ENCODE results near the gene TBC1D22A. TPM values are rescaled to one million over a fixed set of nuclear protein-coding genes. Genes with fewer than 3 reads are reported as not detected.

The TBC1D22A gene
- total RNA-seq, 2 donors from 2014 or later, result 21.0 to 27.9 TPM

GRCh38 chr22:46957521-46957920, 195.1 kb downstream of the TBC1D22A start:
- WGBS, 2 experiments (ENCODE audit: insufficient coverage in 1 of 2, insufficient read length in 1 of 2), result 88 to 100% methylated on average over 8 to 12 of the region's 12 CpGs
- H3K27me3 ChIP-seq (ENCODE audit: control insufficient read depth, insufficient read depth, low read length, poor library complexity, severe bottlenecking), result no peaks in the 10 kb centered on the region
- Mint-ChIP-seq H3K4me3 (no peak overlapping the region), H3K4me1 (peaks cover 1% of the 10 kb centered on the region), H3K36me3 (ENCODE audit: low read depth) (no peaks in the 10 kb centered on the region), H3K9me3 (no peaks in the 10 kb centered on the region), H3K27ac (peak overlapping the region; percentile 44), H3K27me3 (ENCODE audit: insufficient read depth) (no peaks in the 10 kb centered on the region)
- H3K36me3 ChIP-seq (ENCODE audit: control insufficient read depth, insufficient read depth, low read length), result no peaks in the 10 kb centered on the region
- TF ChIP-seq CTCF (conservative IDR thresholded peaks at IDR 0.05), result no peak
- H3K4me3 ChIP-seq (ENCODE audit: low read length), result no peak overlapping the region
- H3K9me3 ChIP-seq (ENCODE audit: control insufficient read depth, low read length), result no peaks in the 10 kb centered on the region
- H3K4me1 ChIP-seq (ENCODE audit: control insufficient read depth, insufficient read depth, low read length), result no peaks in the 10 kb centered on the region
- H3K27ac ChIP-seq (ENCODE audit: low read depth, low read length), result no peak overlapping the region
- H3K9ac ChIP-seq (ENCODE audit: extremely low read depth, low read length, poor library complexity, severe bottlenecking), result no peak overlapping the region
- no peak for DNase-seq

GRCh38 chr22:46958191-46958590, 195.7 kb downstream of the TBC1D22A start:
- Mint-ChIP-seq H3K27me3 (ENCODE audit: insufficient read depth) (no peaks in the 10 kb centered on the region), H3K36me3 (ENCODE audit: low read depth) (no peaks in the 10 kb centered on the region), H3K9me3 (no peaks in the 10 kb centered on the region), H3K27ac (peak overlapping the region; percentile 69), H3K4me1 (peaks cover 1% of the 10 kb centered on the region), H3K4me3 (no peak overlapping the region)
- no peak overlapping the region for H3K9ac ChIP-seq (ENCODE audit: extremely low read depth, low read length, poor library complexity, severe bottlenecking)
- no peaks in the 10 kb centered on the region for H3K27me3 ChIP-seq (ENCODE audit: control insufficient read depth, insufficient read depth, low read length, poor library complexity, severe bottlenecking)
- peak overlapping the region; percentile 77 for H3K27ac ChIP-seq (ENCODE audit: low read depth, low read length)
- H3K4me1 ChIP-seq (ENCODE audit: control insufficient read depth, insufficient read depth, low read length), result no peaks in the 10 kb centered on the region
- WGBS, 2 experiments (ENCODE audit: insufficient coverage in 1 of 2, insufficient read length in 1 of 2), result 93% methylated on average over 9 to 10 of the region's 10 CpGs
- no peak overlapping the region for H3K4me3 ChIP-seq (ENCODE audit: low read length)
- H3K36me3 ChIP-seq (ENCODE audit: control insufficient read depth, insufficient read depth, low read length), result no peaks in the 10 kb centered on the region
- H3K9me3 ChIP-seq (ENCODE audit: control insufficient read depth, low read length), result no peaks in the 10 kb centered on the region
- no peak for TF ChIP-seq CTCF (conservative IDR thresholded peaks at IDR 0.05)
- no peak for DNase-seq

- Histone ChIP-seq H3K36me3 (ENCODE audit: control insufficient read depth, insufficient read depth, low read length) (no peaks in the 10 kb centered on the region), H3K9ac (ENCODE audit: extremely low read depth, low read length, poor library complexity, severe bottlenecking) (no peak overlapping the region), H3K27me3 (ENCODE audit: control insufficient read depth, insufficient read depth, low read length, poor library complexity, severe bottlenecking) (no peaks in the 10 kb centered on the region), H3K27ac (ENCODE audit: low read depth, low read length) (peak overlapping the region; percentile 77), H3K9me3 (ENCODE audit: control insufficient read depth, low read length) (no peaks in the 10 kb centered on the region), H3K4me3 (ENCODE audit: low read length) (no peak overlapping the region), H3K4me1 (ENCODE audit: control insufficient read depth, insufficient read depth, low read length) (no peaks in the 10 kb centered on the region)
- TF ChIP-seq CTCF (conservative IDR thresholded peaks at IDR 0.05), result no peak
- Mint-ChIP-seq H3K27me3 (ENCODE audit: insufficient read depth) (no peaks in the 10 kb centered on the region), H3K27ac (peak overlapping the region; percentile 69), H3K4me1 (peaks cover 1% of the 10 kb centered on the region), H3K4me3 (no peak overlapping the region), H3K9me3 (no peaks in the 10 kb centered on the region), H3K36me3 (ENCODE audit: low read depth) (no peaks in the 10 kb centered on the region)
- no peak for DNase-seq
- WGBS, 2 experiments (ENCODE audit: insufficient coverage in 1 of 2, insufficient read length in 1 of 2), result 79 to 91% methylated on average over 10 of the region's 10 CpGs
Measured at GRCh38 chr22:46958658-46959057, 196.2 kb downstream of the TBC1D22A start.

Measured in endodermal cell (in vitro differentiated cells).